HEK293T (cell line): Measurements from ENCODE around the gene ACTN4.

Experiments used
- ELF4 ChIP-seq: fragments of 450-650 bp; IDR thresholded peaks from 2 replicates; pipeline ENCODE4 v1.6.1; 2017; ENCODE audit warnings: antibody characterized with exemption
- FOXK2 ChIP-seq: fragments of 450-650 bp; IDR thresholded peaks from 2 replicates; pipeline ENCODE4 v1.6.1; 2016; ENCODE audit warnings: mild to moderate bottlenecking
- FOXM1 ChIP-seq: fragments of 450-650 bp; IDR thresholded peaks from 2 replicates; pipeline ENCODE4 v1.6.1; 2017; ENCODE audit warnings: mild to moderate bottlenecking, borderline replicate concordance
- HDGF ChIP-seq: fragments of 450-650 bp; IDR thresholded peaks from 2 replicates; pipeline ENCODE4 v1.6.1; 2017; ENCODE audit warnings: antibody characterized with exemption, borderline replicate concordance
- NFRKB ChIP-seq: fragments of 450-650 bp; IDR thresholded peaks from 2 replicates; pipeline ENCODE4 v1.6.1; 2016; ENCODE audit warnings: mild to moderate bottlenecking, moderate library complexity
- SP1 ChIP-seq: fragments of 450-650 bp; IDR thresholded peaks from 2 replicates; pipeline ENCODE4 v1.6.1; 2017
- SUZ12 ChIP-seq: fragments of 450-650 bp; IDR thresholded peaks from 2 replicates; pipeline ENCODE4 v1.6.1; 2016; ENCODE audit warnings: mild to moderate bottlenecking
- TARDBP ChIP-seq: fragments of 450-650 bp; IDR thresholded peaks from 2 replicates; pipeline ENCODE4 v1.6.1; 2016
- TF ChIP-seq, protein P1 (sequence below): fragments of 450-650 bp; IDR thresholded peaks from 2 replicates; pipeline ENCODE4 v1.6.1; 2016

DNA sequence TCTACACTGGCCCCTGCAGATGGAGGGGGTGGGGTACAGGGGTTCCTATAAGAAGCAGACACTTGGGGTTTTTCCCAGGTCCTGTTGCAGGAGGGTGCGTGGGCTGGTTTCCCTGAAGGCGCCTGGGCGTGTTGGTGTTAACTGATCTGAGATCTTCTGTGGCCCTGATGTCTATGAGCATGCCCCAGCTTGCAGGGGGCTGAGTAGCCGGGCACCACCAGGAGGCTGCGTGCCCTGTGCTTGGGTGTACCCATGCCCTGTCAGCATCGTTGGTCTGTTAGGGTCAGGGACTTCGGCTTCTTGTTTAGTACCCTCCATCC lies 51.5 kb downstream of the ACTN4 start:
- TF ChIP-seq NFRKB, result no peak
- no peak for TF ChIP-seq TARDBP
- no peak for TF ChIP-seq HDGF
- no peak for TF ChIP-seq FOXK2
- TF ChIP-seq ELF4, result no peak
- TF ChIP-seq FOXM1, result no peak
- TF ChIP-seq SP1, result no peak
- TF ChIP-seq, protein P1, sequence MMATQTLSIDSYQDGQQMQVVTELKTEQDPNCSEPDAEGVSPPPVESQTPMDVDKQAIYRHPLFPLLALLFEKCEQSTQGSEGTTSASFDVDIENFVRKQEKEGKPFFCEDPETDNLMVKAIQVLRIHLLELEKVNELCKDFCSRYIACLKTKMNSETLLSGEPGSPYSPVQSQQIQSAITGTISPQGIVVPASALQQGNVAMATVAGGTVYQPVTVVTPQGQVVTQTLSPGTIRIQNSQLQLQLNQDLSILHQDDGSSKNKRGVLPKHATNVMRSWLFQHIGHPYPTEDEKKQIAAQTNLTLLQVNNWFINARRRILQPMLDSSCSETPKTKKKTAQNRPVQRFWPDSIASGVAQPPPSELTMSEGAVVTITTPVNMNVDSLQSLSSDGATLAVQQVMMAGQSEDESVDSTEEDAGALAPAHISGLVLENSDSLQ, result no peak
- no peak for TF ChIP-seq SUZ12
